ENCODE results near the gene CEACAM1.
"Not testable (repeated sequence)": the region's sequence is repeated elsewhere in the genome, so short reads cannot be mapped to it uniquely, and the experiment has no call there.

CEACAM1 gene
- 0 to 48.0 (median 0.50) reads per million in 18 experiments for total RNA-seq

- DNase-seq: peak; percentile 10 to 22
Measured at GRCh38 chr19:42528354-42529247, at the start of gene CEACAM1. CEACAM1 (minus strand) TSS chr19:42528481; CDS start chr19:42528374, 107 bp downstream.

GRCh38 chr19:42577016-42577415 is 48.7 kb upstream of the CEACAM1 start:
- DNase-seq: peak; percentile 34 to 49

GRCh38 chr19:42576241-42576640 is 48.0 kb upstream of the CEACAM1 start:
- peak in 1 of 2 donors; percentile 2 for DNase-seq

GRCh38 chr19:42573642-42574041 is 45.4 kb upstream of the CEACAM1 start:
- no peak for DNase-seq

- peak; percentile 67 to 94 for DNase-seq
Measured at GRCh38 chr19:42571116-42571515, 42.8 kb upstream of the CEACAM1 start.

GRCh38 chr19:42569193-42569592 is 40.9 kb upstream of the CEACAM1 start:
- DNase-seq: no peak

- peak; percentile 73 to 92 for DNase-seq
Measured at GRCh38 chr19:42568006-42568405, 39.7 kb upstream of the CEACAM1 start.

- no peak for DNase-seq
Measured at GRCh38 chr19:42567567-42567966, 39.3 kb upstream of the CEACAM1 start.

- DNase-seq: peak; percentile 63 to 64
Measured at GRCh38 chr19:42563352-42564210, 35.3 kb upstream of the CEACAM1 start.

GRCh38 chr19:42561512-42561911 is 33.2 kb upstream of the CEACAM1 start:
- DNase-seq: no peak

GRCh38 chr19:42560731-42561130 is 32.5 kb upstream of the CEACAM1 start:
- DNase-seq: no peak

- no peak for DNase-seq
Measured at GRCh38 chr19:42558450-42559150, 30.3 kb upstream of the CEACAM1 start.

- DNase-seq: not testable (repeated sequence)
Measured at GRCh38 chr19:42557386-42557871, 29.1 kb upstream of the CEACAM1 start.

GRCh38 chr19:42555801-42556200 is 27.5 kb upstream of the CEACAM1 start:
- DNase-seq: no peak

- DNase-seq: peak; percentile 40 to 54
Measured at GRCh38 chr19:42555317-42555716, 27.0 kb upstream of the CEACAM1 start.

GRCh38 chr19:42554046-42554575 is 25.8 kb upstream of the CEACAM1 start:
- no peak for DNase-seq

- DNase-seq: peak; percentile 91 to 93
Measured at GRCh38 chr19:42553292-42554045, 25.2 kb upstream of the CEACAM1 start.

GRCh38 chr19:42552086-42553065 is 24.1 kb upstream of the CEACAM1 start:
- no peak for DNase-seq

GRCh38 chr19:42550521-42550920 is 22.2 kb upstream of the CEACAM1 start:
- DNase-seq: not testable (repeated sequence)

GRCh38 chr19:42549067-42549466 is 20.8 kb upstream of the CEACAM1 start:
- not testable (repeated sequence) for DNase-seq

Measured in inflammatory macrophage (primary cell).